ENCODE data around the gene GPR135. TPM values are rescaled to one million over a fixed set of nuclear protein-coding genes. Genes with fewer than 3 reads are reported as not detected.
A peak's percentile ranks its signal among the peaks of the same experiment; 100 is the strongest.

GPR135 gene
- total RNA-seq, 4 donors from 2014 or later: 4.1 to 6.8 (median 5.1) TPM

DNA sequence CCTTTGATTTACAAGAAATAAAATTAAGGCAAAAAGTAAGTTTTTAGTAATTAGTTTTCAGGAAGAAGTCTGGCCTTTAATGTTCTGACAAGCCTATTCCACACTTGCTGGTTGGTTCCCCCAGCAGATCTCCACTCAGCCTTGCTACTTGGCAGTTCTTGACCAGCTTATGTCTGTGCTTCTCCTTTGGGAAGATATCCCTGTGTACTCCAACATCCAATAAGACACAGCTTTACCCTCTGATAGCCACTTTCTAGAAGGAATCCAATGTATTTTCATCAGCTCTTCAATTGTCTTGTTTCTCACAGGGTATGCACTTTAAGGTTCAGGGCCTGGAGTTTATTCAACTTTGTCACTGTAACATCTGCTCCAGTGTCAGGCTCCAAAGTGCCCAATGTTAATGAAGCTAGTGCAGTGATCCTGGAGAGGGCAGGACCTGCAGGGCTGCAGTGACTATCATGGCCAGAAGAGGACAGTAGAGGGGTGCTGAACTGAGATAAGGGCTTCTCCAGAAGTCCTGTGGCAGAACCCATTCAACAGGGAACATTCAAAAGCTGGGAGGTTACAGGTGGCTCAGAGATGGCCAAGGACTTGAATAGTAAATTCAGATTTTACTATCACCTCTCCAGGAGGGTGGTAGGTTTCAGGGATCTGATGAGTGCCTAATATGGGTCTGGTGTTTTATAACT is 42.0 kb upstream of the GPR135 start:
- TF ChIP-seq, protein P1, sequence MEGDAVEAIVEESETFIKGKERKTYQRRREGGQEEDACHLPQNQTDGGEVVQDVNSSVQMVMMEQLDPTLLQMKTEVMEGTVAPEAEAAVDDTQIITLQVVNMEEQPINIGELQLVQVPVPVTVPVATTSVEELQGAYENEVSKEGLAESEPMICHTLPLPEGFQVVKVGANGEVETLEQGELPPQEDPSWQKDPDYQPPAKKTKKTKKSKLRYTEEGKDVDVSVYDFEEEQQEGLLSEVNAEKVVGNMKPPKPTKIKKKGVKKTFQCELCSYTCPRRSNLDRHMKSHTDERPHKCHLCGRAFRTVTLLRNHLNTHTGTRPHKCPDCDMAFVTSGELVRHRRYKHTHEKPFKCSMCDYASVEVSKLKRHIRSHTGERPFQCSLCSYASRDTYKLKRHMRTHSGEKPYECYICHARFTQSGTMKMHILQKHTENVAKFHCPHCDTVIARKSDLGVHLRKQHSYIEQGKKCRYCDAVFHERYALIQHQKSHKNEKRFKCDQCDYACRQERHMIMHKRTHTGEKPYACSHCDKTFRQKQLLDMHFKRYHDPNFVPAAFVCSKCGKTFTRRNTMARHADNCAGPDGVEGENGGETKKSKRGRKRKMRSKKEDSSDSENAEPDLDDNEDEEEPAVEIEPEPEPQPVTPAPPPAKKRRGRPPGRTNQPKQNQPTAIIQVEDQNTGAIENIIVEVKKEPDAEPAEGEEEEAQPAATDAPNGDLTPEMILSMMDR (IDR thresholded peaks at IDR 0.05): no peak
- no peak for ATAC-seq (ENCODE audit: low FRiP score)
- DNase-seq (ENCODE audit: low spot score): no peak

DNA sequence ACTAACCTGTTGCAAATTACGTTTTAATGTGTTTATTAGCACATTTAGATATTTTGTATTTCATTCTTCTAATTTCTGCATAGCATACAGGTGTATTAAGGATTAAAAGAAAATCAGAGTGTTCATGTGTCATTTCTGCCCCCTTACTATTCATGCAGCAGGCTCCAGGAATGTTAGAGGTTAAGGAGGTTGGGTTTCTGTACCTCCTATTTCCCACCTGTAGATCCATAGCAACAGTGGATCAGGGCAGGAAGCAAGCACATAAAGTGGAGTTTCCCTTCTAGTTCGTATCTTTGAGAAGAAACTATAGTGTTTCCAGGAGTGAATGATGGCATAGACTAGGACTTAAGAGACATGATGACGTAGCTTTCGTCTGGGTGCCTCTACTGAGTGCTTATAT is 38.1 kb upstream of the GPR135 start:
- ATAC-seq (ENCODE audit: low FRiP score): no peak
- no peak for DNase-seq (ENCODE audit: low spot score)
- TF ChIP-seq, protein P1 (IDR thresholded peaks at IDR 0.05): no peak

DNA sequence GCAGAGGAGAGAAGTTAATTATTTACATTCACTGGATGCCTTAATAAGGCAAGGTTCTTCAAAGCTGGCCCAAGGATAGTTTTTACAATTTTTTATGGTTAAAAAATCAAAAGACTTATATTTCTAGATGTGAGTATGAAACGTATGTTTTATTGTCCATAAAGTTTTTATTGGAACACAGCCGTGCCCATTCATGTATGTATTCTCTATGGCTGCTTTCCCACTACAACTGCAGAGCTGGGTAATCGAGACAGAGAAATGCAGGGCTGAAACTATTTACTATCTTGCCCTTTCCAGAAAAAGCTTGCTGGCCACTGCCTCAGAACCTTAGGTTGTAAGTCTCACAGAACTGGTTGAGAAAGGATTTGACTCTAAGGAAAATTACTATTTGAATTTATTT is 35.6 kb upstream of the GPR135 start:
- DNase-seq (ENCODE audit: low spot score): no peak
- TF ChIP-seq, protein P1 (IDR thresholded peaks at IDR 0.05): no peak
- no peak for ATAC-seq (ENCODE audit: low FRiP score)

DNA sequence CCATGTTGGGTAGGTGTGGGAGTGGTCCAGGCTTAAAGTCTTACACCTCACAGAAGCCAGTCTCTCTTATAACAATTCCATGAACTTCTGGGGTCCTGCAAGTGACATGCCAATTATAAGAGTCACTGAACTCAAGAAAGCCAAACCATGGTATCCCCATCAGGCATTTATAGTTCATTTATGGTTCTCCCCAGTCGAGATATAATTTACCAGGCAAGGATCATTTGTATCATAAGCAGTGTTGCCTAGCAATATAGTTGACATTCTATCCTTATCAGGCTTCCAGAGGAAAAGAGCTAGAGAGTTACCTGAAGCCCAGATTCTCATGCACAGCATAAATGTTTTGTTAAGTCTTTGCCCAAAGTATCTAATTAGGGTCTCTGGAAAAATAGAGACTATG is 27.2 kb upstream of the GPR135 start:
- ATAC-seq (ENCODE audit: low FRiP score): no peak
- TF ChIP-seq, protein P1 (IDR thresholded peaks at IDR 0.05): no peak
- DNase-seq (ENCODE audit: low spot score): no peak

DNA sequence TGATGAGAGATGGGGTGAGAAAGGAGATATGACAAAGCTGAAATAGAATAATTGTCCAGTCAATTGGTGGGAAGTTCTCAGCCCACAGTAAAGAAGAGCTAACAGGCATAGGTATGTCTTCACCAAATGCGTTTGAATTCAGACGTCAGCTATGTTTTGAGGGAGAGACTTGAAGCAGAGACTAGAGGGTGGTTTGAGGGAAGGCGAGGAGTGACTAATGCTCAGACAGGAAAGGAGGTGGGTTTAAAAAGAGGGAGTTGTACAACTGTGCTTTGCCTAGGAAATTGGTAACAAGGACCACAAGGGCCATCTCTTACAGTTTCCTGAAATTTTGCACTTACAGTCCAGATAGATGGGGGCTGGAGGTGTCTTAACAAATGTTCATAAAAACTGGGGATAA is 25.6 kb upstream of the GPR135 start:
- ATAC-seq (ENCODE audit: low FRiP score) (no peak), DNase-seq (ENCODE audit: low spot score) (no peak)

DNA sequence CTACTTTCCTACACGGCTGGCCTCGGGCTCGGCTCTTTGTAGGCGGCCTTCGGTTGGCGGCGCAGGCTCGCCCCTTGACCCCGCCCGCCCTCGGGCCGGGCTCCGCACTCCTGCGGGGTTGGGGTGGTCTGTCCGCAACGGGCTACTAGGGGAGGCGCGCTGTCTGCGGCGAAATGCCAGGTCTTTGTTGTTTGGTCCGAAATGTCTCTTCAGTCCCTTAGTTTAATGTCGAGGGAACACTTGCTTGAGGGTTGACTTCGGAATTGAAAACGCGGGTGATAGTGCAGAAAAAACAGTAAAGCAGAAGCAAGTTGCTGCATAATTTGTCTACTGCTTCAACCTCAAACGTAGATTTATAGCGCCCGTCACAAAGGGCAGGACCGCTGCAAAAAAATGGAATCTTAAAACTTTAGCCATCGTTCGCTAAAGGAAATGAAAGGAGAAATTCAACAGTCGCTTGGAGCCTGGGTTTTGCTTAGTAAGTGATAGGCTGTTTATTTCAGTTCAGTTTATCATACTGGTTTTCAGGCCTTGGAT is 19.5 kb upstream of the GPR135 start:
- TF ChIP-seq, protein P1 (IDR thresholded peaks at IDR 0.05): no peak
- ATAC-seq (ENCODE audit: low FRiP score): peak; percentile 60
- no peak for DNase-seq (ENCODE audit: low spot score)

More for the DNA sequence above, 25.6 kb upstream of the GPR135 start:
- TF ChIP-seq, protein P1 (IDR thresholded peaks at IDR 0.05): no peak

Measured in omental fat pad (tissue), 4 donors.